Measurements from ENCODE around the gene GPLD1.

Gene GPLD1

DNA sequence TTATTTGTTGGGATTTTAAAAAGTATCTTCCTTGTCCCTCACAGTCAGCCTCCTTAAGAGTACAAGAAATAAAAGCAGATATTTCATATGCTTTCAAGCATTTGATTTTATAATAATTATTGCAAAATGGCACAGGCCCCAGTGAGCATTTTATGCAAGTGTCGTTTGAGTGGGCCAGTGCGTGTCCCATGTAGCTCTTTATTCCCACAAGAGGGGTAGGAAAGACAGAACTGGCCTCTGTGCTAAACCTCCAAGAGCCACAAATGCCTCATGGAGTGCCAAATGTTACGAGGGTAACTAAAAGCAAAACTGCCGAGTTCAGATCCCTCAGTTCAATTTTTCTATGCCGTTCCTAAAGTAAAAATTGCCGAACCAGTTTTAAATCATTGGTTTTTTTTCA is 12.7 kb downstream of the GPLD1 start:
- DNase-seq (ENCODE audit: low read depth), result no peak
- no peak overlapping the region for H3K4me3 ChIP-seq (ENCODE audit: low read length)
- TF ChIP-seq, protein P1, sequence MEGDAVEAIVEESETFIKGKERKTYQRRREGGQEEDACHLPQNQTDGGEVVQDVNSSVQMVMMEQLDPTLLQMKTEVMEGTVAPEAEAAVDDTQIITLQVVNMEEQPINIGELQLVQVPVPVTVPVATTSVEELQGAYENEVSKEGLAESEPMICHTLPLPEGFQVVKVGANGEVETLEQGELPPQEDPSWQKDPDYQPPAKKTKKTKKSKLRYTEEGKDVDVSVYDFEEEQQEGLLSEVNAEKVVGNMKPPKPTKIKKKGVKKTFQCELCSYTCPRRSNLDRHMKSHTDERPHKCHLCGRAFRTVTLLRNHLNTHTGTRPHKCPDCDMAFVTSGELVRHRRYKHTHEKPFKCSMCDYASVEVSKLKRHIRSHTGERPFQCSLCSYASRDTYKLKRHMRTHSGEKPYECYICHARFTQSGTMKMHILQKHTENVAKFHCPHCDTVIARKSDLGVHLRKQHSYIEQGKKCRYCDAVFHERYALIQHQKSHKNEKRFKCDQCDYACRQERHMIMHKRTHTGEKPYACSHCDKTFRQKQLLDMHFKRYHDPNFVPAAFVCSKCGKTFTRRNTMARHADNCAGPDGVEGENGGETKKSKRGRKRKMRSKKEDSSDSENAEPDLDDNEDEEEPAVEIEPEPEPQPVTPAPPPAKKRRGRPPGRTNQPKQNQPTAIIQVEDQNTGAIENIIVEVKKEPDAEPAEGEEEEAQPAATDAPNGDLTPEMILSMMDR (conservative IDR thresholded peaks at IDR 0.05; ENCODE audit: low read length), result no peak

DNA sequence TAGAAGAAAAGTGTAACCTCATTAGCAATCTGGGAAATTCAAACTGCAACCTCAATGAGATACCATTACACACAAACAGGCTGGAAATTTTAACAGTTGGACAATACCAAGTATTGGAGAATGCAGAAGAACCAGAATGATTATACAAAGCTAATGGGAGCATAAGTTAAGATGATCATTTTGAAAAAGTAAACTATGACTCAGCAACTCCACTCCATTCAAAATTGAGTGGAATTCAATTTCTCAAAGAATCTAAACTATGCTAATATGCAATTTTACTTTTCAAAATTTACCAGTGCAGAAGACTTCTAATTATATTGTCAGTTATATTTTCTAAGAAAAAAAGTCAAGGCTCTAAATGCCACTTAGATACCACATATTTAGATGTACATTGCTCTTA is 17.2 kb downstream of the GPLD1 start:
- TF ChIP-seq, protein P1 (conservative IDR thresholded peaks at IDR 0.05; ENCODE audit: low read length), result no peak
- H3K4me3 ChIP-seq (ENCODE audit: low read length), result no peak overlapping the region
- DNase-seq (ENCODE audit: low read depth), result no peak

DNA sequence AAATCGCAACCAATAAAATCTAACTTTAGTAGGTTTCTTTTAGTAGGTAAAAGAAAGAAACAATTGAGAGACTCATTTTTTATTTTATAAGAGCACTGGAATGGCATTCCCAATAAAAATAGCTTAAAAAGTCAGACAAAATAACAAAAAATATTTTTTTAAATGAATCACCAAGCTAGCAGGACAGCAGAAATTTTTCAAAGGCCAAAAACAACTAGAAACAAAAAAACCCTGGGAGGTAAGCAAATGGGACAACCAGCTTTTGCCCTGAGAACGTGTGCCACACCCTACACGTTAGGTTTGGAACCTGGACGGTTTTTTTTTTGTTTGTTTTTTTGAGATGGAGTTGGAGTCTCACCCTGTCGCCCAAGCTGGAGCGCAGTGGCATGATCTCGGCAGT is 19.6 kb downstream of the GPLD1 start:
- no peak overlapping the region for H3K4me3 ChIP-seq (ENCODE audit: low read length)
- TF ChIP-seq, protein P1 (conservative IDR thresholded peaks at IDR 0.05; ENCODE audit: low read length), result no peak
- DNase-seq (ENCODE audit: low read depth), result no peak

DNA sequence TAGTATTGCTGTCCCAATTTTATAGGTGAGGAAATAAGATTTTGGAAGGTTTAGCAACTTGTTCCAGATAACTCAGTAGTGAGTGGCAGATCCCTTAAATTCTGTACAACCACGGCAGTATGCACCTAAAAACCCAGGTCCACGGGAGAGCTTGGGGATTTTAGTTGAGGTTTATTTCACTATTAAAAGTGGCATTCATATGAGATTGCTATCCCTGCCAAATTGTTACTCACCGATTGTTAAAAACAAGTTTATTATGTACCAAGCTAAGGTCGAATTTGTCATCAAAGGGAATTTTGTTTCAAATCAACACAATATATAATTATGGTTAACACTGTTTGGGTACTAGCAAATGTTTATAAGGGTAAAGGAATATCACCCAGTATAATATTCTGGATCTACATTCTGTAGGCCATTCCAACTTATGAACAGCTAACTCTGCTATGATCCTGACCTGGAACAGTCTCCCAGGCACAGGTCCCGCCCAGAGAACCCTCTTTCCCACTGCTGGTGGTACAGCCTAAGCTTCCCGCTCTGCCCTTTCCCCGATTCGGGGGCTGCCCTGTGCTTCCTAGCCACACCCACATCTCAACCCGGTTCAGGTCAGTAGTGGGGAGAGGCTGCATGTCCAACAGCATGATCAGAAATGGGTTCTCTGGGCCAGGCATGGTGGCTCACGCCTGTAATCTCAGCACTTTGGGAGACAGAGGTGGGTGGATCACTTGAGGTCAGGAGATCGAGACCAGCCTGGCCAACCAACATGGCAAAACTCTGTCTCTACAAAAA is 24.9 kb downstream of the GPLD1 start:
- TF ChIP-seq, protein P1 (conservative IDR thresholded peaks at IDR 0.05; ENCODE audit: low read length), result no peak
- no peak overlapping the region for H3K4me3 ChIP-seq (ENCODE audit: low read length)
- no peak for DNase-seq (ENCODE audit: low read depth)

DNA sequence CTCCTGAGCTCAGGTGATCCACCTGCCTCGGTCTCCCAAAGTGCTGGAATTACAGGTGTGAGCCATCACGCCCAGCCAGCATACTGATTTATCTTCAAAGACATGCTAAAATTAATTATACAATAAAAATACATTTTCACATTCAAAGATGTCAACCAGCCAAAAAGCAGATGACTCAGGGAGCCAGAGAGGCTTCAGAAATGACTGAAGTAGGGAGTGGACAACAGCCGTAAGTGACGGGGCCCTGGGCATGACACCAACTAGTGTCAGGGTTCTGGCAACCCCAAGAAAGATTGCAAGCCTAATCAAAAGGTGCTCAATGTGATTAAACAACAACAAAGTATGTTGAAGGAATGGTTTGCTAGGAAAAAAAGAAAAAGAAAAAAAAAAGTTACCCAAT is 28.4 kb downstream of the GPLD1 start:
- TF ChIP-seq, protein P1 (conservative IDR thresholded peaks at IDR 0.05; ENCODE audit: low read length), result no peak
- no peak for DNase-seq (ENCODE audit: low read depth)
- no peak overlapping the region for H3K4me3 ChIP-seq (ENCODE audit: low read length)

DNA sequence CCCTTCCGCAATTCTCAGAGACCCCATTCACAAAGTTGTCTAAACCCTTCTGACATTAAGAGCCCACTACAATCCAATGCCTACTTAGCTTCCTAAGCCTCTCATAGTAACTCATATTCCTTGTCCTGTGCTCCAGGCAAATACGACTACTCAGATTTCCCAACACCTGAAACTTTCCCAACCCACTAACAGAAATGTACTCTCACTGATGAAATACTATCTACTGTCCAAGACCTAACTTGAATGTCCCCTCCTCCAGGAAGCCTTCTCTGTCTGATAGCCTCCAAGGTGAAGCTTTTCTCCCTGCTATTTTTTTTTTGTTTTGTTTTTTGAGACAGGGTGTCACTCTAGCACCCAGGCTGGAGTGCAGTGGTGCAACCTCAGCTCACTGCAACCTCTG is 30.4 kb downstream of the GPLD1 start:
- H3K4me3 ChIP-seq (ENCODE audit: low read length), result no peak overlapping the region
- TF ChIP-seq, protein P1 (conservative IDR thresholded peaks at IDR 0.05; ENCODE audit: low read length), result no peak
- DNase-seq (ENCODE audit: low read depth), result no peak

DNA sequence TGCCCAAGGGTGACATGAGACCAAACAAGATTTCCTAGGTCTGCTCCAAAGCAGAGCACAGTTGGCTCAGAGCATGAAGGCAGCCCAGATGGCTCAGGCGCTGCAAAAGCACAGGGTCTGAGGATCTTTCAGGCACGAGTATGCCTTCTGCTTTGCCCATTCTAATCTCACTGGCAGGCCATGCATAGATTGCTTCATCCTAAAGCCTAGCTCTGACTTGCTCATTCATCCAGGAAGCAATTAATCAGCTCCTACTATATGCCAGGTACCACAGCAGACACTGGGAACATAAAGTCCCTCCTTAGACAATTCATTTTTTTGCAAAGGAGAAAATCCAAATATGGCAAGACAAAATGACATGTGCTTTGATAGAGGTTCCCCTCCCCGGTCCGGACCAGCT is 31.2 kb downstream of the GPLD1 start:
- no peak overlapping the region for H3K4me3 ChIP-seq (ENCODE audit: low read length)
- DNase-seq (ENCODE audit: low read depth), result no peak
- TF ChIP-seq, protein P1 (conservative IDR thresholded peaks at IDR 0.05; ENCODE audit: low read length), result no peak

Measured in AG10803 (cell line).